HG03439 (cell line): ENCODE measurements around the gene PRKG1.
"Not testable (repeated sequence)": the region's sequence is repeated elsewhere in the genome, so short reads cannot be mapped to it uniquely, and the experiment has no call there.

Experiments used
- ATAC-seq: cut with Tn5 transposase; IDR thresholded peaks from one replicate; pipeline ENCODE4 v1.9.1; 2021; ENCODE audit warnings: mild to moderate bottlenecking, moderate library complexity; ENCODE audit not compliant: unreplicated experiment

PRKG1 gene

GRCh38 chr10:51168086-51168815, 94.0 kb downstream of the PRKG1 start:
- no peak for ATAC-seq

GRCh38 chr10:51169111-51169510, 94.8 kb downstream of the PRKG1 start:
- no peak for ATAC-seq

- no peak for ATAC-seq
Observed at GRCh38 chr10:51170518-51171245, 96.4 kb downstream of the PRKG1 start.

GRCh38 chr10:51171946-51172345, 97.7 kb downstream of the PRKG1 start:
- ATAC-seq: no peak

GRCh38 chr10:51176976-51177695, 102.8 kb downstream of the PRKG1 start:
- no peak for ATAC-seq

- no peak for ATAC-seq
Observed at GRCh38 chr10:51178634-51179033, 104.3 kb downstream of the PRKG1 start.

GRCh38 chr10:51180141-51180540, 105.9 kb downstream of the PRKG1 start:
- ATAC-seq: no peak

GRCh38 chr10:51183783-51184182, 109.5 kb downstream of the PRKG1 start:
- no peak for ATAC-seq

GRCh38 chr10:51186361-51186760, 112.1 kb downstream of the PRKG1 start:
- ATAC-seq: no peak

- no peak for ATAC-seq
Observed at GRCh38 chr10:51188008-51188407, 113.7 kb downstream of the PRKG1 start.

- ATAC-seq: no peak
Observed at GRCh38 chr10:51188866-51189265, 114.6 kb downstream of the PRKG1 start.

GRCh38 chr10:51196508-51197175, 122.4 kb downstream of the PRKG1 start:
- ATAC-seq: no peak

- ATAC-seq: no peak
Observed at GRCh38 chr10:51198170-51198569, 123.9 kb downstream of the PRKG1 start.

GRCh38 chr10:51201947-51202346, 127.7 kb downstream of the PRKG1 start:
- ATAC-seq: no peak

GRCh38 chr10:51203359-51203758, 129.1 kb downstream of the PRKG1 start:
- no peak for ATAC-seq

- no peak for ATAC-seq
Observed at GRCh38 chr10:51204066-51204465, 129.8 kb downstream of the PRKG1 start.

GRCh38 chr10:51204701-51205100, 130.4 kb downstream of the PRKG1 start:
- ATAC-seq: no peak

- no peak for ATAC-seq
Observed at GRCh38 chr10:51206500-51206899, 132.2 kb downstream of the PRKG1 start.

GRCh38 chr10:51212937-51213336, 138.7 kb downstream of the PRKG1 start:
- ATAC-seq: not testable (repeated sequence)

GRCh38 chr10:51214207-51215196, 140.2 kb downstream of the PRKG1 start:
- ATAC-seq: no peak
